Measurements from ENCODE around the gene EIF2B2. TPM values are rescaled to one million over a fixed set of nuclear protein-coding genes. Genes with fewer than 3 reads are reported as not detected.

EIF2B2 gene
- total RNA-seq, 1 donor from 2014 or later, result 36.1 TPM

DNA sequence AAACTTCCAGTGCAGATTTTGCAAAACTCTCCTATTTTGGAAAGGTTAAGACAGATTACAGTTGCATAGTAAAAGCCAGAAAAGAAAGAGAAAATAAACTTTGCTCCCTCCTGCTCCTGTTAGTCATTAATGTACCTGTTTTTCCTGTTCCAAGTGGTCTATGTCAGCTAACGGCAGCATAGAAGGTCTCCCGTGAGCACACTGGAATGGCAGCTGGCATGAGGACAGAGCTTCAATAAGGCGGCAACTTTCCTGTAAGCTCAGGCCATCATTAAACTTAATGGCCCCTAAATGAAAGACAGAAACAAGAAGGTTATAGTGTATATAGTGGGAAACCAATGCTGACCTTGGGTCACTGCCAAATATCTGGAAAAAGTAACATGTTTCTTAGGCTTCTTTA is 16.0 kb downstream of the EIF2B2 start:
- Mint-ChIP-seq H3K27ac (peak overlapping the region; percentile 78), H3K27me3 (no peaks in the 10 kb centered on the region), H3K4me1 (ENCODE audit: low read depth) (peaks cover 7% of the 10 kb centered on the region), H3K4me3 (ENCODE audit: low read depth) (peak overlapping the region; percentile 26), H3K36me3 (ENCODE audit: insufficient read depth) (peaks cover 17% of the 10 kb centered on the region), H3K9me3 (ENCODE audit: low read depth) (no peaks in the 10 kb centered on the region)
- DNase-seq (ENCODE audit: low spot score, unreplicated experiment), result no peak
- no peak for TF ChIP-seq CTCF (IDR thresholded peaks at IDR 0.05; ENCODE audit: unreplicated experiment)

- no peak overlapping the region for H3K4me3 Mint-ChIP-seq (ENCODE audit: low read depth)
- H3K27ac Mint-ChIP-seq, result no peak overlapping the region
- no peaks in the 10 kb centered on the region for H3K27me3 Mint-ChIP-seq
- peak; percentile 49 for TF ChIP-seq CTCF (IDR thresholded peaks at IDR 0.05; ENCODE audit: unreplicated experiment)
- H3K9me3 Mint-ChIP-seq (ENCODE audit: low read depth), result no peaks in the 10 kb centered on the region
- peaks cover 11% of the 10 kb centered on the region for H3K36me3 Mint-ChIP-seq (ENCODE audit: insufficient read depth)
- no peak for DNase-seq (ENCODE audit: low spot score, unreplicated experiment)
- peaks cover 7% of the 10 kb centered on the region for H3K4me1 Mint-ChIP-seq (ENCODE audit: low read depth)
These were observed 19.9 kb downstream of the EIF2B2 start for GRCh38 chr14:75022655-75023054.

GRCh38 chr14:75023108-75023507 is 20.4 kb downstream of the EIF2B2 start:
- no peak overlapping the region for H3K27ac Mint-ChIP-seq
- H3K9me3 Mint-ChIP-seq (ENCODE audit: low read depth), result no peaks in the 10 kb centered on the region
- no peak for TF ChIP-seq CTCF (IDR thresholded peaks at IDR 0.05; ENCODE audit: unreplicated experiment)
- peaks cover 7% of the 10 kb centered on the region for H3K4me1 Mint-ChIP-seq (ENCODE audit: low read depth)
- no peak overlapping the region for H3K4me3 Mint-ChIP-seq (ENCODE audit: low read depth)
- H3K27me3 Mint-ChIP-seq, result no peaks in the 10 kb centered on the region
- H3K36me3 Mint-ChIP-seq (ENCODE audit: insufficient read depth), result peaks cover 13% of the 10 kb centered on the region
- DNase-seq (ENCODE audit: low spot score, unreplicated experiment), result no peak

- TF ChIP-seq CTCF (IDR thresholded peaks at IDR 0.05; ENCODE audit: unreplicated experiment), result no peak
- Mint-ChIP-seq H3K27me3 (no peaks in the 10 kb centered on the region), H3K4me3 (ENCODE audit: low read depth) (no peak overlapping the region), H3K9me3 (ENCODE audit: low read depth) (no peaks in the 10 kb centered on the region), H3K4me1 (ENCODE audit: low read depth) (no peaks in the 10 kb centered on the region), H3K36me3 (ENCODE audit: insufficient read depth) (peaks cover 12% of the 10 kb centered on the region), H3K27ac (no peak overlapping the region)
- DNase-seq (ENCODE audit: low spot score, unreplicated experiment), result no peak
These were observed 22.4 kb downstream of the EIF2B2 start for GRCh38 chr14:75025082-75025481.

- no peaks in the 10 kb centered on the region for H3K27me3 Mint-ChIP-seq
These were observed 23.2 kb downstream of the EIF2B2 start for GRCh38 chr14:75025876-75026275.

More at GRCh38 chr14:75025876-75026275, 23.2 kb downstream of the EIF2B2 start:
- Mint-ChIP-seq H3K9me3 (ENCODE audit: low read depth) (no peaks in the 10 kb centered on the region), H3K36me3 (ENCODE audit: insufficient read depth) (peaks cover 11% of the 10 kb centered on the region), H3K27ac (no peak overlapping the region), H3K4me3 (ENCODE audit: low read depth) (no peak overlapping the region), H3K4me1 (ENCODE audit: low read depth) (no peaks in the 10 kb centered on the region)
- no peak for TF ChIP-seq CTCF (IDR thresholded peaks at IDR 0.05; ENCODE audit: unreplicated experiment)
- DNase-seq (ENCODE audit: low spot score, unreplicated experiment), result no peak
